HG03175 (cell line): ENCODE data around the gene CSRNP3.
A peak's percentile ranks its signal among the peaks of the same experiment; 100 is the strongest.
"Not testable (repeated sequence)": the region's sequence is repeated elsewhere in the genome, so short reads cannot be mapped to it uniquely, and the experiment has no call there.

Experiments
- ATAC-seq: cut with Tn5 transposase; IDR thresholded peaks from one replicate; pipeline ENCODE4 v1.9.1; 2021; ENCODE audit warnings: mild to moderate bottlenecking, moderate library complexity; ENCODE audit not compliant: unreplicated experiment

CSRNP3 gene

DNA sequence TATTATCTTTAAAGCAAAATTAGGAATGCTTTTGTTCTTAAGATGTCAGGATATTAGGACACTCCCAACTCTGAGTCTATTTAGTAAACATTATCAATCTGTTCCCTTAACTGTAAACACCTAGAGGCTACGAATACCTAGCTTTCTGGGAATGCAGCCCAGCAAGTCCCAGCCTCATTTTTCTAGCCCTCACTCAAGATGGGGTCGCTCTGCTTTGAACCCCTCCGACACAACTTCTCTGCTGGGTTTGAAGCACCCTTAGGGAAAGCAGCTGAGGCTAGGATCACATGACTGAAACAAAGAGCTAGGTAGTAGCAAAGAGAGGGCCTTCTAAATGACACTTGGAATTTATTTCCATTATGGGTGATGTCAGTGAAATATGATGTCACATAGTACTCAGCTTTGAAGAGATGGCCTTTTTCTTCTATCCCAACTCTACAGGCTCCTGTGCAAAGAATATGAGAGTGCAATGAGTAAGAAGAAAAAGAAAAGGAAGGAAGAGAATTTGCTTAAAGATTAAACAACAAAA lies 114.7 kb downstream of the CSRNP3 start:
- no peak for ATAC-seq

DNA sequence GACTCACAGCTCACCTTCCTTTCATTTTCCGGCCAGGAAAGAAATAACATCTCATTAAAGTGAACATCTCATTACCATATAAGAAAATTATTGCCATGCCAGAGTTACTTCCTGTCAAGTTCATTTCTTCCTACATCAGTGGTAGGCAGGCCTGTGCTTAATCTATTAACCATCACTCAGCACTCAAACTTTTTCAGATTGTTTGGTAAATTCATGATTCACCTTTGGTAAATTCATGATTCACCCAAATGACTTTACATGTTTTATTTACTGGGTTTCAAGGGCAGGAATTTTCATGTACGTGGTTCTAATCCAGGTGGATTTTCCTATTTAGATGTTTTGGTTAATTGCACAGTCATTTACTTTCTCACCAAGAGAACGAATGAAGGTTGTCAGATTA lies 116.5 kb downstream of the CSRNP3 start:
- no peak for ATAC-seq

DNA sequence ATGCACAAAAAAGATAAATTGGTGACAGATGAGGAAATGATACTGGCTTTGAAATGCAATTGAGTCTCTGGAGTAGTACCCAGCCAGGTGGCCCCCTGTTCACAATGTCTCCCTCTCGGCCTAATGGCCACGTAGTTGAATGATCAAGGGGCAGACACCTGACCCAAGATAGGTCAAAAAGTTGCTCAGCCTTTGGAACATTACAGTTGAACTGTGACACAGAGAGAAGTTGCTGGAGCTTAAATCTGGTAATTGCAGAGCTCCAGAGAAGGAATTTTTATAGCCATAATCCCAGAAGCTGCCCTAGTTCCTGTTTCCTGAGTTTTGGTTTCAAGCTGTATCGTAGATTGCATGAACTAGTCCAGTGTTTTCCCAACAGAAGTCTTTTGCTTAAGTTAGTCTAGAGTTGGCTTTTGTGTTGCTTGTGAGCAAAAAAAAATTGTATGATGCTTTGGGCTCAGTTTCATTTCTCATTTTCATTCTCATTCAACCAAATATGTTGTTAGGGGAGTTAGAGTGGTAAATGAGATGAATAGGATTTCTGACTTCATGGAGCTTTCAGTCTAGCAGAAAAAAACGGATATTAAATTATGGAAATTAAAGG lies 117.9 kb downstream of the CSRNP3 start:
- peak; percentile 55 for ATAC-seq

DNA sequence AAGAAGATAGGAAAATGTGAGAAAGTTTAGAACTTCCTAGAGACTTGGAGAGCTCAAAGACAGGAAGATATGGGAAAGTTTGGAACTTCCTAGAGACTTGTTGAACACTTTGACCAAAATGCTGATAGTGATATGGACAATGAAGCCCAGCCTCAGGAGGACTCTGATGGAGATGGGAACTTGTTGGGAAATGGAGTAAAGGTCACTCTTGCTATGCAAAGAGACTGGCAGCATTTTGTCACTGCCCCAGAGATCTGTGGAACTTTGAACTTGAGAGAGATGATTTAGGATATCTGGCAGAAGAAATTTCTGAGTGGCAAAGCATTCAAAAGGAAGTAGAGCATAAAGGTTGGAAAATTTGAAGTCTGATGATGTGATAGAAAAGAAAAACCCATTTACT lies 121.5 kb downstream of the CSRNP3 start:
- ATAC-seq, result not testable (repeated sequence)

DNA sequence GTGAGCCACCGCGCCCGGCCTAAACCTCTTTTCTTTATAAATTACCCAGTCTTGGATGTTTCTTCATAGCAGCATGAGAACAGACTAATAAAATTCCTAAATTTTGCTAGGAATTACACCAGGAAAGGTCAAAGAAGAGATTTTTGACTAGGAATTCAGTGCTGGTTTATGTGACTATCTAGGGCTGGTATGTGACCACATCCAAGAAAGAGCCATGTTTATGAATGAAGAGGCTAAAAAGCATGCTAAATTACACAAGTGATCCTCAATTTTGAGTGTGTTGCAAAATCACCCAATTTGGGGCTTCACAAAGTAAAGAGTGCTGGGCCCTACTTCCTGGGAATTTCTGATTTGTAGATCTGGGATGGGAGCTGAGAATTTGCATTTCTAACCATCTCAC lies 123.6 kb downstream of the CSRNP3 start:
- ATAC-seq, result no peak

DNA sequence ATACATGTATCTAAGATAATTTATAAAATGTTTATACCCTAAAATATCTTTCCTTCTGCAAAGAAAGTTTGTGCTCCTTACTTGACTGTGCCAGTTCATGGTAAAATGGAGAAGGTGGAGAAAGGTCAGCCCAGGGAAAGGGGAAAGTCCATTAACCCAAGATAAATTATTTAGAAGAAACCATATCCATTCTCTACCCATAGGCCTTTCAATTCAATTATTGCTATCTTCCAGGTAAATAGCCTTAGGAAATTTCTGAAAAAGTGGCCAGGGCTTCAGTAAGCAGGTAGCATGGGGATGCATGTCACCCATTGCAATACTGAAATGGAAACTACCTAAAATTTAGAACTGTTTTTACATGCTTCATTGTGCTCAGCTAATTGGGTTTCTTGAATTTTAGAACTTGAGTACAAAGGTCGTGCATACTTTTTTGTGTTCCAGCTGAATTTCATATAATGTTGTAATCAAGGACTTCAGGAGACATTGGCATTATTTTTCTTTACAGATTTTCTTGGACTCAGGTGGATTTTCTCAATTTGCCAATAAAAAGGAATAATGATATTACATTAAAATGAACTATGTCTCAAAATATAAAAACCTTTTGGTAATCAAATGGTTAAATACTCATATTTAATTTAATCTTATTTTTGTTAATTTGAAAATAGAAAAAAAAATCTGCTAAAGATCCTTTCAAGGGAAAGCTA lies 124.9 kb downstream of the CSRNP3 start:
- no peak for ATAC-seq

DNA sequence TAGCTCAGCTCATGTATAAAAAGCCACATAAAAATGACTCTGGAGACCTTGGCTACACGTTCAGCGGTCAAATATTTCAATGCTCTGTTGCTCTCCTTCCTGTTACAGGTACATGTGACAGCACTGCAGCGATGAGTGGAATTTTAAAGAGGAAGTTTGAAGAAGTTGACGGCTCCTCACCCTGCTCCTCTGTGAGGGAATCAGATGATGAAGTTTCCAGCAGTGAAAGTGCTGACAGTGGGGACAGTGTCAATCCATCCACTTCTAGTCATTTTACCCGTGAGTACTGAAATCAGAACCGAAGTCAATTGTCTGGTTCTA lies 125.4 kb downstream of the CSRNP3 start:
- ATAC-seq, result peak; percentile 85

DNA sequence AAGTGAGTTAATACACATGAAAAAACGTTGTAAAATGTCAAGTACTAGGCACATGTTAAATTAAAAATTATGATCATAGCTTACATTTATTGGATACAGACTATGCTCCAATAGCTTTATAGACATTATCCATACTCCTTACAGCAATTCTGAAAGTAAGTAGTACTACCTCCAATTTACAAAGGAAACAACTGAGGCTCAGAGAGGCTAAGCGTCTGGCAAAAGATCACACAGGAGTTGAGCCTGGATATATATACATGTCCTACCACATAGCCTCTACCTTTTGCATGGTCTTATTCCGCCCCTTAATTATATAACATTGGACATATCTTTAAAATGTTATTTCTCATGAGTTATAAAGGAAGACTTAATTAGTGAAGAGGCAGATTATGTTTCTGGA lies 127.3 kb downstream of the CSRNP3 start:
- ATAC-seq, result no peak

DNA sequence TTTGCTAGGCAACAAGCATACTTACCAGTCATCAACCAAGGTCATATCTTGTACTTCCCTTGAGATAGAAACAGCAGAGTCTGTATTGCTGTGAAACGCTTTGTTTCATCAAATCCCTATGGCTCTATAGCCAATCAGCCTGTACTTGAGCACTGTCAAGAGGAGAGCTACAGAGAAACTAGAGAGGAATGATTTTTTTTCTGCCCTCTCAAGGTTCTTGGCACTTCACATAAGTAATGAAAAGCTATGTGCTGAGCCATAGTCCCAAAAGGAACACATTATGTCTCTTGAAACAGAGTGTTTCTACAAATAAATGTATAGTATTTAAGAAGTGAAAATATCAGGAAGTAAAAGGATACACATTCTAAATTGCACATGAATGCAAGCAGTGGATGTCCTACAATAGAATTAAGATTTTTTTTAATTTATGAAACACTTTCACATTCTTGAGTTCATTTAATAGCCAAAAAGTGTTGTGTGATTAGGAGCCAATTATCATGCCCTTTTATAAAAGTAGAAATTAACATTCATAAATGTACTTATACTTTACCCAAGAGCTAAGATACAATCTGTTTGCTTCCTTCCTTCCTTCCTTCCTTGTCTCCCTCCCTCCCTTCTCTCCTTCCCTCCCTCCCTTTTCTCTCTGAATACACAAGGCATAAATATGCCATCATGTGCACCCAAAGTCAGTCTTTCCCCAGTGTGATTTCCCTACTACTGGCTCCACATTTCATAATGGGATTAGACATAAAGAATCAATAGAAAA lies 131.8 kb downstream of the CSRNP3 start:
- ATAC-seq, result no peak

DNA sequence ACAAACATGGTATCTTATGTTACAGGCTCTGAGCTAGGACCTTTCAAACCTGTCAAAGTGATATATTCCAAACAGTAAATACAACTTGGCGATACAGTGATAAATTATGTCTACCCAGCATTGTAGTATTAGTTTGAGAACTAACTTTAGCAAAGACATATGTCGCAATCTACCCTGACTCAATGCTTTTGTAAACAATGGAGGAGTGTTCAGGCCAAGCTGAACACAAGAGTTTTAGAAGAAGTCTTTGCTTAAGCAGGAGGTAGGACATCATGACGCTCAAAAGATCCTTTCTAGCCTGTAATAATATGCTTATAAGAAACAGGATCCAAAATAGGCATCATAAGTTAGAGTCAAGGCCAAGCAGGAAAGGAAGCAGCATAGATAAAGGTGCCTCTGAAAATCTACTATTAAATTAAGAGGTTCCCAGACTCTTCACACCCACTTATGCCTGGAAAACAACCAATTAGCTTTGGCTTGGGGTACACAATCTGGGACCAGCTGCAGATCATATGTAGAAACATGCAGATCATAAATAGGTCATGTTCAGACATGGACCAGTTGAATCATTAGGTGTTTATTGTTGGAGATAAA lies 132.5 kb downstream of the CSRNP3 start:
- no peak for ATAC-seq

DNA sequence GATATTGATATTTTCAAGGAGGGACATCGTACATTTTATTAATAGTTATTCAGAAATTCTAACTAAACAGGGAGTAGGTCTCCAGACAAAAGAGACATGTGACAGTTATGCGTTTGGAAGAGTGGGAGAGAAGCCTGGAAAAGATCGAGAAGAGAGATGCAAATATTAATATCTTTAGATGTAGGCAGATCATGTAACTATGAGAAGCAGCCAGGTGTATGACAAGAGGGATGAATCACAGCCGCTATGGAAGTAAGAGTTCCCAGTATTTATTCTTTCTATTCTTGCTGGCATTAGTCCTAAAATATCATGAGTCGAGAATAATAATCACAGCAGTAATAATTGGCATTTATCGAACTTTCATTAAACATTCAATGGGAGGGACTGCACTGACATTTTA lies 140.2 kb downstream of the CSRNP3 start:
- ATAC-seq, result no peak

DNA sequence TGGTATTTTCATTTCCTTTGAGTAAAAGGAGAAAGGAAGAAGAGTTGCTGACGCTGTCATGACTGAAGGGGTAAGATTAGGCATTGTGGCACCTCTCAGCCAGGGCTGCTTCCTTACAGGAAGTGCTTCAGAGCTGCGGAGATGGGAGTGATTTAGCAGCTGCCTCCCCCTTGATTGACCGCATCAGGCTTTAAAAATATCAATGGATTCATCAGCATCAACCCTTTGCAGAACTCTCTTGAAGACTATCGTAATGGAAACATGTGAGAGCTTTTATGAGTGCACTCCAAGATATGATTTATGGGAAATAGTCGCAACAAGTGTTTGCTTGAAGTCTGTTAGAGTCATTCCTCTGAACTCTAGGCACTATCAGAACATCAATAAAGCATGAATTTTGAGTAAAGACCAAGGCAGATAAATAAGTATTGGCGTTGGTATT lies 141.1 kb downstream of the CSRNP3 start:
- ATAC-seq, result no peak

DNA sequence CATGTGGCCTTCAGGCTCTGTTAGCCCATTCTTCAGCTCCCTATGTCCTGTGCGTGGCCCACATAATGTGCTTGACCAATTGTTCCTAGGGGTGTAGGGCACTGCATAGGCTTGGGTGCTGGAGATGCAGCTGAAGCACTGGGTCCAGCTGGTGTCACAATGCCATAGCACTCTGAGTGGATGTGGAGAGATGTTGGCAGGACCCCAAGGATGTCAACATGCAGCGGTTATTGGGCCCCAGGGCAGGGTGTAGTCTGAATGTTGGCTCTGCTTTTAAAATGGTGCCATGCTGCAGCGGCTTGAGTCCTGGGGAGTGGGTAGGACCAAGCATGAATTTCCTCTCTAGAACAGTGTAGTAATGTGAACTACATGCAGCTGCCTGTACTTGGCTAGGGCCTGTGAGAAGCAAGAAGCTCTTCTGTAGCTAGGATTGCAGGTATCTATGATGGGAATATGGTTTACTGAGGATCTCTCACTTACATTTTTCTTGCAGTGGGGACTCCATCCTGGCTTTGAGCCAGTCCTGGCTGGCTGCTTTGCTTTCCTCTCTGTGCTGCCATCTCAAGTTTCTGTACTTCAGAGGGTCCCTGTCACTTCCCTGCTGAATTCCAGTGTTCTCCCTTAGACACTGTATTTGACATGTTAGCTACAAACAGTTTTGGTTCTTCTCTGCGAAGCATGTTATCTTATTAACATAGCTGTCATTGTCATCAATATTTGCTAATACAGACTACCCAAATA lies 148.4 kb downstream of the CSRNP3 start:
- no peak for ATAC-seq

DNA sequence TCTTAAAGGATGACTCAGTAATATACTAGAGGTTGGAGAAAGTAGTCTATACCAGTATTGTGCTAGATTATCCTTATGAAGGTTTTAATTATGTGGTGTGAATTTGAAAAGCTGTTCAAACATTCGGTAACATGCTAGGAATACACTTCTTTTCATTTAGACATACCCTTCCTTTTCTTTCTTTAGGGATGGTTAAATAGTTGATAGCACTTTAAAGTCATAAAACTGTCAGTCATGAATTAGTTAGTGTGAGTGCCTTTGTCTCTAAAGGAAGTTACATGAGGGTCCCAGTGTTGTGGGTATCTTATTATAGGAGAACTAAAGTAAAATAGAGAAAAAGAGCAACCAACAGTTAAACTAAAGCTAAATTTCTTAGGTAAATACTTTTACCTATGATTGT lies 149.3 kb downstream of the CSRNP3 start:
- no peak for ATAC-seq

DNA sequence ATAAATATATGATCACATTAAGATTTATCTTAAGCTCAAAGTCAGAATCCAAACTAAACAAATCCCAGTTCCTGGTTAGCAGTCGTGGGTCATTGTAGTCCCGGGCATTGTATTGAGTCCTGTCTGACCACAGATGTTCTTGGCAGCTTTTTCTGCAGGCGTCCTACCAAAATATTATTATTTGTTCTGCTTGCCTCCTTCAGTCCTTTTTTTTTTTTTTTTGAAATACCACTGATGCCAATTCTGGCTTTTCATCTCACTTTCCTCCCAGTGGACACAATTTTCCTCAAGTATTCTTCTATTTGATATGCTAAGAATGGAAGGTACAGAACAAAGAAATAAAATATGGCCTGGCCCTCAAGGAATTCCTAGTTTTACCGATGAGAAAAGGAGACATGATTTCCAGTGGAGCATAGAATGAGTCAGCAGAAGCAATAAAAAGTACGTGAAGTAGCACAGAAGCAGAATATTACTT lies 151.6 kb downstream of the CSRNP3 start:
- no peak for ATAC-seq

DNA sequence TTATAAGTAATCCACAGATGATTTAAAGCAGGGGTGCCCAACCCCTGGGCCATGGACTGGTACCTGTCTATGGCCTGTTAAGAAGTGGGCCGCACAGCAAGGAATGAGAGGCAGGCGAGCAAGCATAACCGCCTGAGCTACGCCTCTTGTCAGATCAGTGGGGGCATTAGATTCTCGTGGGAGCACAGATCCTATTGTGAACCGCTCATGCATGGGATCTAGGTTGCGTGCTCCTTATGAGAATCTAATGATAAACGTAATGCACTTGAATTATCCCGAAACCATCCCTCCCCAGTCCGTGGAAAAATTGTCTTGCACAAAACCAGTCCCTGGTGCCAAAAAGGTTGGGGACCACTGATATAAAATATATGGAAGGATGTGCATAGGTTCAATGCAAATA lies 153.7 kb downstream of the CSRNP3 start:
- no peak for ATAC-seq

DNA sequence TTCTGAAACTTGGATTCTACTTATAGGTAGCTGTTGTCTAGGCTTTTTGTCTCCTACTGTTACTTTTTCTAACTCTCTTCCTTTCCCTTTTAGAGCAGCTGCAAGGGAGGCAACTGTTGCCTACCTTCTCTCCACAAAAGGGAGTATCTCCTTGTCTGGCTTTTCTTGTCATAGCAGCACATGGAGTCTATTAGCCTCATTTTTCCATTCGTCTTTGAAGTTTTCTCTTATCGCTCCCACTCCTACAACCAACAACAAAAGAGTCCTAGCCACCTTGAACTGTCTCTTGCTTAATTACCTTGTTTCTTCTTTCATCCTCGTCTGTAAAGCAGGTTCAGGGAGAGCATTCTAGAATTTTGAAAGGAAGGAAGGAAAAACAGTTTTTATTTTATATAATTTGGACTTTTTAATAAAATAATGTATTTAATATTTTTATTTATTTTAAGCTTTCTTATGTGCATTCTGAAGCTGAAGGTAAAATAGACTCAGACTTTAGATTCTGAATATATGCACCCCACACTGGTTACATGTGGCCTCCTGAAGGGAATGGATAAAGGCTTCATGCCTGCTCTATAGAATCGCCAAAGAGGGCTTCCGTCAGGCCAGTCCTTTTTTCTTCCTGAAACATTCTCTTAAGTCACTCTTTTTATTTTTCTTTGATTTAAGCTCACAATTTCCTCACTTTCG lies 154.4 kb downstream of the CSRNP3 start:
- ATAC-seq, result no peak

DNA sequence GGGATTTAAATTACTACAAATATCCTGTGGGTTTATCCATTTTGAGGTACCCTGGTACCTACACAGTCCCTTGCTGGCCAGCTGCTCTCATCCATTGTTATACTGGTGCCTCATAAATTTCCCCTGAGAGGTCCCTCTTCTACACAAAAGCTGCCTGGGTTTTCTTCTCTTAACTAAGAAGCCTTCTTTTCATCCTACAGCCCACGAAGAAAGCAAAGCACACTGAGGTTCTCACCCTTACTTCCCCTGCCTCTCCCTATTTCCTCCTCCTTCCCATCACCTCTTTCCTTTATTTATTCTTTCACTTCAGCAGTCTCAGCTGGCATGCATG lies 154.9 kb downstream of the CSRNP3 start:
- ATAC-seq, result no peak

DNA sequence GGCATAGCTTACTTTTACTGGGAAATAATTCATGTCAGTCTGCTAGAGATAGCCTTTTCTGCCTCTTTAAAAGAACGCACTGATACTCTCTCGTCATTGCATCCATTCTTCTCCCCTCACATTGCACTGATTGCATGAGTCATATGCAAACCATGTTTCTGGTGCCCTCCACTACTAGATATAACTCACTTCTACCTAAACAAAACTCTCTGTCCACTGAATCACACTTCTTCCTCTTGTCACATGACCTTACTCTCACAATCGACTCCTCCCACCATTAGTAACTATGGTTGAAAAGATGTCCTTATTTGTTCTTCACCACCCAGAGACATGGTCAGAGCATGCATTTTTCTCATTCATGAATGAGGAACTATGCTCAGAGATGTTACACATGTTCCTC lies 158.0 kb downstream of the CSRNP3 start:
- no peak for ATAC-seq

DNA sequence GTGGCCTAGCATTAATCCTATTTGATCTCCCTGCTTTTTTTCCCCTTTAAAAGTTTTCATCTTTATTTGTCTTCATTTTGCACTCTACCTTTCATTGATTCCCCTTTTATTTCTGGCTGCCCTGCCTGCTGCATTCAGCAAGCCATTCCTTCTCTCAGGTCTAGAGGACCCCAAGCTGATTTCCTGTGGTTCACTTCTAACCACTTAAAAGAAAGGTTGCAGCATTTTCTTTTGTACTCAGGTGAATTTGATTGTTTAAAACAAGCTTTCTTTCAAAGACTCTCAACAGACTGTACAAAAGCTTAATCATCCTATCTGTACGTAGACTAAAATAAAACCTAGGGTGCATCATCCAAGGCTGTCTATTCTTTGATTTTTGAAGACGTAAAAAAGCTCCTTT lies 160.3 kb downstream of the CSRNP3 start:
- ATAC-seq, result no peak
